Colonic mucosa (tissue), 4 donors: ENCODE measurements around the gene CEP290. TPM values are rescaled to one million over a fixed set of nuclear protein-coding genes. Genes with fewer than 3 reads are reported as not detected.

ENCODE experiments used
- DNase-seq: peaks from one replicate; pipeline ENCODE4 v3.0.0-alpha.2; 2020
- H3K27ac ChIP-seq: fragments of 200-600 bp; one replicate; pipeline ENCODE4 v1.8.0; 2021
- H3K27me3 ChIP-seq: fragments of 200-600 bp; one replicate; pipeline ENCODE4 v1.8.0; 2021
- H3K36me3 ChIP-seq: fragments of 200-600 bp; one replicate; pipeline ENCODE4 v1.8.0; 2021
- H3K4me1 ChIP-seq: fragments of 200-600 bp; one replicate; pipeline ENCODE4 v1.8.0; 2021; ENCODE audit warnings: mild to moderate bottlenecking
- H3K4me3 ChIP-seq: fragments of 200-600 bp; one replicate; pipeline ENCODE4 v1.8.0; 2021
- H3K9ac ChIP-seq, 2 donors: one replicate each; pipeline ENCODE4 v1.7.0; 2013; ENCODE audit warnings: control low read depth in 2 of 2, low read depth in 2 of 2, low read length in 2 of 2
- H3K9me3 ChIP-seq: fragments of 200-600 bp; one replicate; pipeline ENCODE4 v1.8.0; 2021
- CTCF ChIP-seq: fragments of 200-600 bp; IDR thresholded peaks from one replicate; pipeline ENCODE4 v1.8.0; 2022; ENCODE audit warnings: antibody characterized with exemption, mild to moderate bottlenecking
- intact Hi-C: fragments of 100-400 bp; cut with DNase I; formaldehyde crosslinking; loops from one replicate; pipeline ENCODE4 v1.14.1; 2022
- total RNA-seq, 2 donors: library from RNA; stranded (reverse); fragmentation: NEBNext Ultra II Directional in 1 of 2; extraction: Animal tissue kit (Norgen Biotek cat#: 25700) in 1 of 2; gene quantifications; one replicate each; pipeline ENCODE4 v1.2.1, GENCODE V29; 2021
- donor health status: healthy.
- donor health status: DM: no; HTN: no; CAD: no.
- donor health status: DM: no; HTN: no; CAD: no.

CEP290 gene
- total RNA-seq, 2 donors from 2014 or later: 6.8 to 6.9 TPM

- intact Hi-C loops: no loop called here
- H3K27me3 ChIP-seq: no peaks in the 10 kb centered on the region
- no peaks in the 10 kb centered on the region for H3K9me3 ChIP-seq
- H3K4me1 ChIP-seq: no peaks in the 10 kb centered on the region
- no peak overlapping the region for H3K9ac ChIP-seq
- no peak overlapping the region for H3K4me3 ChIP-seq
- H3K27ac ChIP-seq: no peak overlapping the region
- H3K36me3 ChIP-seq: no peaks in the 10 kb centered on the region
- no peak for DNase-seq
- TF ChIP-seq CTCF: no peak
Observed at GRCh38 chr12:88175544-88175943, 33.7 kb upstream of the CEP290 start.

- H3K36me3 ChIP-seq: no peaks in the 10 kb centered on the region
- DNase-seq: no peak
- no peaks in the 10 kb centered on the region for H3K27me3 ChIP-seq
- intact Hi-C loops: no loop called here
- H3K9me3 ChIP-seq: no peaks in the 10 kb centered on the region
- no peak overlapping the region for H3K27ac ChIP-seq
- H3K4me1 ChIP-seq: no peaks in the 10 kb centered on the region
- no peak overlapping the region for H3K4me3 ChIP-seq
- no peak overlapping the region for H3K9ac ChIP-seq
- no peak for TF ChIP-seq CTCF
Observed at GRCh38 chr12:88172844-88173407, 31.0 kb upstream of the CEP290 start.

GRCh38 chr12:88167384-88167783 is 25.5 kb upstream of the CEP290 start:
- TF ChIP-seq CTCF: no peak
- no peak for DNase-seq
- intact Hi-C loops: no loop called here
- no peak overlapping the region for H3K4me3 ChIP-seq
- H3K9me3 ChIP-seq: no peaks in the 10 kb centered on the region
- H3K9ac ChIP-seq: no peak overlapping the region
- no peaks in the 10 kb centered on the region for H3K27me3 ChIP-seq
- H3K36me3 ChIP-seq: no peaks in the 10 kb centered on the region
- H3K4me1 ChIP-seq: no peaks in the 10 kb centered on the region
- H3K27ac ChIP-seq: peak overlapping the region; percentile 5

GRCh38 chr12:88166179-88166578 is 24.3 kb upstream of the CEP290 start:
- no peak for DNase-seq
- H3K4me3 ChIP-seq: no peak overlapping the region
- intact Hi-C loops: no loop called here
- H3K9ac ChIP-seq: no peak overlapping the region
- no peaks in the 10 kb centered on the region for H3K4me1 ChIP-seq
- no peak overlapping the region for H3K27ac ChIP-seq
- no peaks in the 10 kb centered on the region for H3K36me3 ChIP-seq
- no peaks in the 10 kb centered on the region for H3K9me3 ChIP-seq
- TF ChIP-seq CTCF: no peak
- H3K27me3 ChIP-seq: no peaks in the 10 kb centered on the region

- H3K4me3 ChIP-seq: no peak overlapping the region
- no peaks in the 10 kb centered on the region for H3K36me3 ChIP-seq
- no peak for DNase-seq
- no peaks in the 10 kb centered on the region for H3K27me3 ChIP-seq
- H3K27ac ChIP-seq: no peak overlapping the region
- H3K4me1 ChIP-seq: no peaks in the 10 kb centered on the region
- intact Hi-C loops: no loop called here
- H3K9ac ChIP-seq: no peak overlapping the region
- no peaks in the 10 kb centered on the region for H3K9me3 ChIP-seq
- no peak for TF ChIP-seq CTCF
Observed at GRCh38 chr12:88163371-88163770, 21.5 kb upstream of the CEP290 start.
